GM18868 (cell line): Measurements from ENCODE around the gene ERAP2.

Experiments used
- ATAC-seq: cut with Tn5 transposase; IDR thresholded peaks from one replicate; pipeline ENCODE4 v1.9.1; 2021; ENCODE audit warnings: mild to moderate bottlenecking, moderate library complexity; ENCODE audit not compliant: unreplicated experiment

Gene ERAP2

DNA sequence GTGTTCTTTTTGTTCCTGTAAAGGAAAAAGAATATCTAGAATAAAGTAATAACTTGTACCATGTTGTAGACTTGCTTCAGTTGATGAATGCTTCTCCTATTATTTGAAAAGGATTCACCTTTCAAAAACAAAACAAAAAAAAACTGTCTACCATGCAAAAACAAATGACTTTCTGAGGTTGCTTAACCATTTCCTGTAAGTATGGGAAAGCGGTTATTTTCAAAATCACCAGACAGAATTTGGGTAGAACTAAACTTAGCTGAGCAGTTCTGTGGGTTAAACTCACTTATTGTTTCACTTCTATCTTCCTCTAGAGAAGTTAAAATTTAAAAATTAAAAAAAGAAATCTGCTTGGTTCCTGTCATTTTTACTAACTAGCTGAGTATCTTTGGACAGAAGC, 84.8 kb downstream of the ERAP2 start:
- peak; percentile 49 for ATAC-seq

DNA sequence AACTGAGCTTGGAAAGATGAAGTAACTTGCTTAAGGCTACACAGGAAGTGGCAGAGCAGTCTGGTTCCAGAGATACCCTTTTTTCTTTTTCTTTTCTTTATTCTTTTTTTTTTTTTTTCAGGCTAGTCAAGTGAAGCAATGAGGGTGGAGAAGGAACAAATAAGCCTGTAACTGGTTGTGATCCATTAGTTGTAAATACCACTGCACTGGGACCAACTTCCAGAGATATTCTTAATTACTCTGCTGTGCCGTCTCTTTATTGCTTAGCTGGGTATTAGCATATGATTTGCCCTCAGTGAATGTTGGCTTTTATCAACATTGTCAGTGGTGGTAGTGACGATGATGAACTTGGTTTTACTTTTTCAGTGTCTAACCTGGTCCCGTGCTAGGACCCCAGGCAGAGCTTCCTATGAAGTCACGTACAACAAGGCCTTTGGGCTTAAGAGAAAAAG, 86.3 kb downstream of the ERAP2 start:
- ATAC-seq, result no peak

DNA sequence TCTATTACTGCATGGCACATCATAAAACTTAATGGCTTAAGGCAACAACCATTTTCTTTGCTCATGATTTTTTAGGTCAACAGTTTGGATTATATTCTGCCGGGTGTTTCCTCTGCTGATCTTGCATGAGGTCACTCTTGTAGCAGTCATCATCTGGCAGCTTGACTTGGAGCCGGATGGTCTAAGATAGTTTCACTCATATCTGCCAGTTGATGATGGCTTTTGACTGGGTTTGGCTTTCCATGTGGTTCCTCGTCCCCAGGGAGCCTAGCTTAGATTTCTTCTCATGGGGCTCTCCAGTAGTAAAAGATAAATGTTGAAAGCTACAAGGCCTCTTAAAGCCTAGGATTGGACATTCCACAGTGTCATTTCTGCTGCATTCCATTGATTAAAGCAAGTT, 87.0 kb downstream of the ERAP2 start:
- ATAC-seq, result peak; percentile 55

DNA sequence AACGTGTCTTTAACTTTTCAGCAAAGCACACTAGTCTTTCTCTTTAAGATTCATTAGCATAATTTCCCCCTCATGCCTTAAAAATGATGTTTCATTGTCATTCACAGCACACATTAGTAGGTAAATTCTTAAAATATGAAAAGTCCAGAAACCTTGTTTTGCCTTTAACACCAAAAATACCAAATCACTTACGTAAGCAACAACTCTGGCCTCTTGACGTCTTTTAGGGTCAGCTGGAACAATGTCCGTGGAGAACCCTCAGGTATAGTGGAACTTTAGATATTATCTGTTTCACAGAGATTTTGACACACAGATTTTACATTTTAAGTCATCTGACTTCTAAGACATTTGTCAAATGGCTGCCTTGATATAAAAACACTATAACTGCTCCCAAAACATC, 90.5 kb downstream of the ERAP2 start:
- ATAC-seq, result no peak

DNA sequence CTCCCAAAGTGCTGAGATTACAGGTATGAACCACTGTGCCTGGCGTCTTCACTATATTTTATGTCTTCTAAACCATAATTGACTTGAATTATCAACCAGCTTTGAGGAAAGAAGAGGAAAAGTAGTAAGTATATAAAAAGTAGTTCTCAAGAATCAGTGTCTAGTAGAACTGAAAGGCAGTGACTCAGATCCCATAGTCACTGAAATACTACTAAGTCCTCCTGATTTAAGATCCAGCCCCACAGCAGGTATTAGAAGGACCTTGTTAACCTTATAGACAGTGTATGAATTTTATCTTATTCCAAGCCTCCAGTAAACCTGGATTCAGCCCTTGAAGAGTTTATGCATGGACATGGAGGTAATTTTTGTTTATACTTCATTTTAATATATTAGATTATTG, 91.1 kb downstream of the ERAP2 start:
- ATAC-seq, result no peak

DNA sequence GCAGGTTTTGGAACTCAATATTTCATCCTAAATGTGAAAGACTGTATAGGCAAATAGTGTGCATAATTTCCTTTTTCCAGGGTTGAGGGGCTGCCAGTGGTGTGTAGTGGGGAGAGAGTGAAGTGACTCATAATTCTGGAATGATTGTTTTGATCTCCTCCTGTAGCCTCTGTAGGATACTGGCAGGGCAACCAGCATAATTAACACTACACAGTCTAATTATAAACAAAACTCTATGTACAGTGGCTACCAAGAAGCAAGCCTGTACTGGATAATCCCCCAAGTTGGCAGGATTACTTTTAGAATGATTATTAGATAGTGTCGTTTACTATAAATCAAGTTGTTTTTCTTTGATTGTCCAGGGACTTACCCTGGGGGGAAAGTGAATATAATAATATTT, 91.8 kb downstream of the ERAP2 start:
- ATAC-seq, result no peak

DNA sequence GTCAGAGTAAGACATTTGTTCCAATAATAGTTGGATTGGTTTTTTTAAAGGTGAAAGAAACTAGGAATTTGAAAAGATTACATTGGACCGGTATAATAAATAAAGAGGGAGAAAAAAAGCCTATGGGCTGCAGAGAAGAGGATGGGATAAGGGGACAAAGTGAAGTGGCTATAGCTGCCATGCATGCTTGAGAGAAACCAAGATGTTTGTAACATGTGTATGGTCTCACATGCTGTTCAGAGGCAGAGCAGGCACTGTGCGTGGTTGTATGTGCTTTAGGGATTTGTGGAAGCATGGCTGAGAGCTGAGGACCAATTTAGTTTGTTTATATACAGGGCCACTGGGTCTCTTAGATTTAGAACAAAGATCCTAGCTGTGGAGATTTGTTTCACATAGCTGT, 92.3 kb downstream of the ERAP2 start:
- no peak for ATAC-seq
